Measurements from ENCODE around the gene ZMYM3. TPM values are rescaled to one million over a fixed set of nuclear protein-coding genes. Genes with fewer than 3 reads are reported as not detected.

ZMYM3 gene
- total and polyA plus RNA-seq, 9 of the 15 experiments (the other 6 are each of a cell fraction or from before 2014, with no cell fraction given) = 4.3 to 36.3 (median 16.8) TPM

DNA sequence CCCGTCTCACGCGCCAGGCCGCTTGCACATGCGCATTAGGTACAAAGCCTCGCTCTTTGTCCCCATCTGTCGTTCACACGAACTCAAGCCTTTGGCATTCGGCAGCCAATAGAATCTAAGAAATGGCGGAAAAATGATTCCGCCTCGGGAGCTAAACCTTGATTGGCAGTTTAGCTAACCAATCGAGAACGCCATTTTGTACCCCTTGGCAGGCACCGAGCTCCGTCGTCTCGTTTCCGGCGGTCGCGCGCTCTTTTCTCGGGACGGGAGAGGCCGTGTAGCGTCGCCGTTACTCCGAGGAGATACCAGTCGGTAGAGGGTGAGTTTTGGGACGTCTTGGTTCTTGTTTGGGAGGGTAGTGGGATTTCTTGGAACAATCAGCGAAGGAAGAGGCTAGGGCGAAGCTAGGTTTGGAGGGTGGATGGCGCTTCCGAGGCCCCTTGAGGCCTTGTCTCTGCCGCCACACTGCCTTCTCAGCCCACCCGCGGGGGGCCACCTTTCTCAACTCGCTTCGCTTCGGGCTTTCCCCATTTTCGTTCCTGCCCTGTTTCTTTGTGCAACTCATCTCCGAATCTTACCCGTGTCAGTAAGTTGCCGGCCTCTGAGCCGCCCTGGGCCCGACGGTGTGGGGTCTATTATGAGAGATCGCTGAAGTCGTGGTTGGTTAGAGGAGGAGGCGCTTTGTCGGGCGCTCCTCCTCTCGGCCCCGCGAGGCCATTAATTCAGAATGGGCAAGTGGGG lies 29.6 kb upstream of the ZMYM3 start, which contains the start of gene NONO (continued):
- TF ChIP-seq, protein P1, sequence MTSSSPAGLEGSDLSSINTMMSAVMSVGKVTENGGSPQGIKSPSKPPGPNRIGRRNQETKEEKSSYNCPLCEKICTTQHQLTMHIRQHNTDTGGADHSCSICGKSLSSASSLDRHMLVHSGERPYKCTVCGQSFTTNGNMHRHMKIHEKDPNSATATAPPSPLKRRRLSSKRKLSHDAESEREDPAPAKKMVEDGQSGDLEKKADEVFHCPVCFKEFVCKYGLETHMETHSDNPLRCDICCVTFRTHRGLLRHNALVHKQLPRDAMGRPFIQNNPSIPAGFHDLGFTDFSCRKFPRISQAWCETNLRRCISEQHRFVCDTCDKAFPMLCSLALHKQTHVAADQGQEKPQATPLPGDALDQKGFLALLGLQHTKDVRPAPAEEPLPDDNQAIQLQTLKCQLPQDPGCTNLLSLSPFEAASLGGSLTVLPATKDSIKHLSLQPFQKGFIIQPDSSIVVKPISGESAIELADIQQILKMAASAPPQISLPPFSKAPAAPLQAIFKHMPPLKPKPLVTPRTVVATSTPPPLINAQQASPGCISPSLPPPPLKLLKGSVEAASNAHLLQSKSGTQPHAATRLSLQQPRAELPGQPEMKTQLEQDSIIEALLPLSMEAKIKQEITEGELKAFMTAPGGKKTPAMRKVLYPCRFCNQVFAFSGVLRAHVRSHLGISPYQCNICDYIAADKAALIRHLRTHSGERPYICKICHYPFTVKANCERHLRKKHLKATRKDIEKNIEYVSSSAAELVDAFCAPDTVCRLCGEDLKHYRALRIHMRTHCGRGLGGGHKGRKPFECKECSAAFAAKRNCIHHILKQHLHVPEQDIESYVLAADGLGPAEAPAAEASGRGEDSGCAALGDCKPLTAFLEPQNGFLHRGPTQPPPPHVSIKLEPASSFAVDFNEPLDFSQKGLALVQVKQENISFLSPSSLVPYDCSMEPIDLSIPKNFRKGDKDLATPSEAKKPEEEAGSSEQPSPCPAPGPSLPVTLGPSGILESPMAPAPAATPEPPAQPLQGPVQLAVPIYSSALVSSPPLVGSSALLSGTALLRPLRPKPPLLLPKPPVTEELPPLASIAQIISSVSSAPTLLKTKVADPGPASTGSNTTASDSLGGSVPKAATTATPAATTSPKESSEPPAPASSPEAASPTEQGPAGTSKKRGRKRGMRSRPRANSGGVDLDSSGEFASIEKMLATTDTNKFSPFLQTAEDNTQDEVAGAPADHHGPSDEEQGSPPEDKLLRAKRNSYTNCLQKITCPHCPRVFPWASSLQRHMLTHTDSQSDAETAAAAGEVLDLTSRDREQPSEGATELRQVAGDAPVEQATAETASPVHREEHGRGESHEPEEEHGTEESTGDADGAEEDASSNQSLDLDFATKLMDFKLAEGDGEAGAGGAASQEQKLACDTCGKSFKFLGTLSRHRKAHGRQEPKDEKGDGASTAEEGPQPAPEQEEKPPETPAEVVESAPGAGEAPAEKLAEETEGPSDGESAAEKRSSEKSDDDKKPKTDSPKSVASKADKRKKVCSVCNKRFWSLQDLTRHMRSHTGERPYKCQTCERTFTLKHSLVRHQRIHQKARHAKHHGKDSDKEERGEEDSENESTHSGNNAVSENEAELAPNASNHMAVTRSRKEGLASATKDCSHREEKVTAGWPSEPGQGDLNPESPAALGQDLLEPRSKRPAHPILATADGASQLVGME (CRISPR knock-in tag; IDR thresholded peaks at IDR 0.05) = no peak
- TF ChIP-seq RBBP5 (IDR thresholded peaks at IDR 0.05; ENCODE audit: borderline replicate concordance, insufficient read depth, low read length, poor library complexity, severe bottlenecking) (peak; percentile 79), RBM15 (IDR thresholded peaks at IDR 0.05; ENCODE audit: insufficient read depth, low read length) (no peak), MXI1 (IDR thresholded peaks at IDR 0.05; ENCODE audit: low read depth, low read length) (no peak), POLR2A (conservative IDR thresholded peaks at IDR 0.05) (peak; percentile 95), ATF1 (CRISPR knock-in tag; IDR thresholded peaks at IDR 0.05) (no peak), ATF1 (tag; IDR thresholded peaks at IDR 0.05) (peak; percentile 76), NBN (IDR thresholded peaks at IDR 0.05; ENCODE audit: low read depth) (0 out of 2 replicates have a peak, but pooled peaks have one; percentile 30), TFAM (CRISPR knock-in tag; conservative IDR thresholded peaks at IDR 0.05) (no peak), RBM25 (IDR thresholded peaks at IDR 0.05; ENCODE audit: low read depth, low read length, severe bottlenecking) (peak; percentile 49), ETV5 (CRISPR knock-in tag; IDR thresholded peaks at IDR 0.05; ENCODE audit: low read depth) (peak; percentile 43; the same call in 1 of the 2 replicates), CHD2 (IDR thresholded peaks at IDR 0.05; ENCODE audit: low read depth, low read length) (peak; percentile 74; the same call in 1 of the 2 replicates), SNIP1 (IDR thresholded peaks at IDR 0.05; ENCODE audit: low read depth) (no peak), PHF8 (IDR thresholded peaks at IDR 0.05; ENCODE audit: borderline replicate concordance, low read length) (peak; percentile 78), ZNF584 (CRISPR knock-in tag; IDR thresholded peaks at IDR 0.05; ENCODE audit: low read depth) (no peak), PHF20 (IDR thresholded peaks at IDR 0.05; ENCODE audit: partially characterized antibody) (peak; percentile 10), GABPB1 (CRISPR knock-in tag; IDR thresholded peaks at IDR 0.05) (peak; percentile 78), NR2F6 (CRISPR knock-in tag; IDR thresholded peaks at IDR 0.05) (no peak)
- TF ChIP-seq, protein P2, sequence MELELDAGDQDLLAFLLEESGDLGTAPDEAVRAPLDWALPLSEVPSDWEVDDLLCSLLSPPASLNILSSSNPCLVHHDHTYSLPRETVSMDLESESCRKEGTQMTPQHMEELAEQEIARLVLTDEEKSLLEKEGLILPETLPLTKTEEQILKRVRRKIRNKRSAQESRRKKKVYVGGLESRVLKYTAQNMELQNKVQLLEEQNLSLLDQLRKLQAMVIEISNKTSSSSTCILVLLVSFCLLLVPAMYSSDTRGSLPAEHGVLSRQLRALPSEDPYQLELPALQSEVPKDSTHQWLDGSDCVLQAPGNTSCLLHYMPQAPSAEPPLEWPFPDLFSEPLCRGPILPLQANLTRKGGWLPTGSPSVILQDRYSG (tag; conservative IDR thresholded peaks at IDR 0.05; ENCODE audit: low read depth) = no peak
- TF ChIP-seq, protein P3, sequence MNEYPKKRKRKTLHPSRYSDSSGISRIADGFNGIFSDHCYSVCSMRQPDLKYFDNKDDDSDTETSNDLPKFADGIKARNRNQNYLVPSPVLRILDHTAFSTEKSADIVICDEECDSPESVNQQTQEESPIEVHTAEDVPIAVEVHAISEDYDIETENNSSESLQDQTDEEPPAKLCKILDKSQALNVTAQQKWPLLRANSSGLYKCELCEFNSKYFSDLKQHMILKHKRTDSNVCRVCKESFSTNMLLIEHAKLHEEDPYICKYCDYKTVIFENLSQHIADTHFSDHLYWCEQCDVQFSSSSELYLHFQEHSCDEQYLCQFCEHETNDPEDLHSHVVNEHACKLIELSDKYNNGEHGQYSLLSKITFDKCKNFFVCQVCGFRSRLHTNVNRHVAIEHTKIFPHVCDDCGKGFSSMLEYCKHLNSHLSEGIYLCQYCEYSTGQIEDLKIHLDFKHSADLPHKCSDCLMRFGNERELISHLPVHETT (CRISPR knock-in tag; conservative IDR thresholded peaks at IDR 0.05 in 1 of 2, IDR thresholded peaks at IDR 0.05 in 1 of 2) = peak in 1 of 2 experiments; percentile 40; a peak in 1 of 4 replicates

All from K562 (cell line).